GM23248 (cell line): ENCODE data around the gene FOXS1.

ENCODE experiments used
- EZH2 ChIP-seq: fragments of 200-600 bp; sonication (generic); IDR thresholded peaks from 2 replicates; pipeline ENCODE4 v1.6.1; 2018; ENCODE audit warnings: antibody characterized with exemption, mild to moderate bottlenecking; ENCODE audit not compliant: insufficient read depth, poor library complexity, severe bottlenecking
- EZH2phosphoT487 ChIP-seq: fragments of 200-600 bp; sonication (generic); IDR thresholded peaks from 2 replicates; pipeline ENCODE4 v1.6.1; 2018; ENCODE audit warnings: antibody characterized with exemption, moderate library complexity, mild to moderate bottlenecking, low read depth; ENCODE audit not compliant: insufficient read depth

GRCh38 chr20:31842471-31843157 is 2.8 kb downstream of the FOXS1 start:
- TF ChIP-seq EZH2phosphoT487: no peak
- no peak for TF ChIP-seq EZH2
